Measurements from ENCODE around the gene FOXN4.
A peak's percentile ranks its signal among the peaks of the same experiment; 100 is the strongest.

The FOXN4 gene

GRCh38 chr12:109278912-109279311, 30.2 kb downstream of the FOXN4 start:
- no peak for DNase-seq (ENCODE audit: low read depth)

DNA sequence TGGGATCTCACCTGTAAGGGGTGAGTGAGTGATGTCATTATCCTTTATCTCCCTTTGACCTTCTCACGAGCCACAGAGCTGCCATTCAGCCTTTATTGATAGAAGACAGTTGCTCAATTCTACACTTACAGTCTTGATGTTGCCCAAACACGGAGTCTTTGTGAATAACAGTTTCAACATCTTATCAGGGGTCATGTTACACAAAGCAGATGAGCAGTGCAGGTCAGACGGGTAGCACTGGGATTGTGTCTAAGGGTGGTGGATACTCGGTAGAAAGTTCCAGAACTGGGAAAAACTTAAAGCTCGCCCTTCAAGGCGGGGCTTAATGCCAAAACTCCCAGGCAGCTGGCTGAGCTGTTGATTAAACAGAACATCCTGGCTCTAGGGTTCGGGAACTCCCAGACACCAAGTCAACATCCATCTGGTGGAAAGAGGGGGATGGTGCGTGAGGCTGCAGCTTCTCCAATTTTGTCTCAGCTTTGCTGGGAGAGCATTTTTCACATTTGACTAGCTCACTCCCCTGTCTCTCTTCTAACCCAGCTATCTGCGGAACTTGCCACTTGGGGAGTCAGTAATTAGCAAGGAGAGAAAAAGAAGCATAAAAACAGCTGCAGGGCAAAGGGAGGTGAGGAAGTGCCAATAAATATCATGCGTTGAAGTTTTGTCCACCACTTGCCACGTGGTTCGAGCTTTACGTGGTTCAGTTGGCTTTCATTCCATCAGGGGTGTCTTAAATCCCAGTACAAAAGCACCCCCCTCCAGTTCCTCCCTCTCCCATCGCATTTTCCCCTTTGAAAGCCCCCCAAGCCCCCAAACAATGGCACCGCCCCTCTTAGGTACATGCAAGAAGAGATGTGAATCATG, 31.0 kb downstream of the FOXN4 start:
- DNase-seq (ENCODE audit: low read depth) = no peak

DNA sequence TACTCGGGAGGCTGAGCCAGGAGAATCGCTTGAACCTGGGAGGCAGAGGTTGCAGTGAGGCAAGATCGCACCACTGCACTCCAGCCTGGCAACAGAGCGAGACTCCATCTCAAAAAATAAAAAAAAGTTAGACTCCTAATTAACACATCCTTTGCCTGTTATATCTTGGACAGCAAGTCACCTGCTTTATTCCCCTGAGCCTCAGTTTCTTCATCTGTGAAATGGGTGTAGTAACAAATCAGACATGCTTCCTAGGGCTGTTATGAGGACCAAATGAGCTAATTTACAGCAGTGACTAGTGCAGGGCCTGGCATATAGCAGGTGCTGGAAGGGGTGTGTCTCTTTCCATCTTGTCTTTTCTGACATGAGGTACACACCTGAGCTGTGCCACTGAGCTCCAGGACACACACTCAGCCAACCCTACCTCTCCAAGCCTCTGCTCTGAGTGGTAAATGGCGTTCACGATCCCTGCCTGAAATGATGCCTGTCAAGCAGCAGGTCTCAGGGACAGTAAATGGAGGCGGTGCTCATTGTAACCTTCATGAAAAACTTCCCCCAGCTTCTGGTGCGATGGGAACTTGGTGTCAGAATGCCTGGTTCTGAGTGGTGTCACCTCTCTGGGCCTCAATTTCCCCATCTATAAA, 31.7 kb downstream of the FOXN4 start:
- DNase-seq (ENCODE audit: low read depth) = no peak

DNA sequence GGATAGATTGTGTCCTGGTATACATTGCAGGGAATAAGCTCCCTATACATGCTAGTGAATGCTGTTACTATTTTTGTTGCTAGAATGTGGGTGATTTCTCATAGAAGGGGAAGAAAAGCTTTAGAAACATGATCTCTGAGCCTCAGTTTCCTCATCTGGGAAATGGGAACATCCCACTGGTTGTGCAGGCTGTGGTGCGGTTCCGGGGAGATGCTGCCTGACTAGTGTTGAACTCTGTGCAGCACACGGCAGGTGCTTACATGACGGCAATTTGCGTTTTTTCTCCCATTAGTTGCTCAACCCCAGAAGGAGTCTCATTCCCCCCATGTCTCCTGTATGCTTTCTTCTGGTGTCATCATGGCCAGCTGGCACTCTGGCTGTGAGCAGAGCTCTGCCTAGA, 32.9 kb downstream of the FOXN4 start:
- no peak for DNase-seq (ENCODE audit: low read depth)

GRCh38 chr12:109275173-109275572, 33.9 kb downstream of the FOXN4 start:
- DNase-seq (ENCODE audit: low read depth) = no peak

GRCh38 chr12:109274381-109274780, 34.7 kb downstream of the FOXN4 start:
- DNase-seq (ENCODE audit: low read depth) = no peak

GRCh38 chr12:109273354-109273753, 35.7 kb downstream of the FOXN4 start:
- DNase-seq (ENCODE audit: low read depth) = no peak

DNA sequence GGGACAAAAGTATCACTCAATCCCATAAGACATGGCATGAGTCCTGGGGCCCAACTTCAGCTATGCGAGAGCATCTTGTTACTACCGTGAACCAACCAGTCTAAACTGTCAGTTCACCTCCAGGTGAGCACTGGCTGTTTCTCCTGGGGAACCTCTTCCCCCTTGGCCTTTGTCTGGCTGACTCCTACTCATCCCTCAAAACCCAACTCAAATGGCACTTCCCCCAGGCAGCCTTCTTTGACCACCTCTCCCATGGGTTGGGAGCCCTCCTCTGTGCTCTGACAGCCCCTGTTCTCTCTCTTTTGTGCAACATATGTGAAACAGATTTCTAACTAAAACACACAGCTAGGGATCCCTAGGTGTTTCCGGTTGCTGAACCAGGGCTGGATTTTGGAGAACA, 37.7 kb downstream of the FOXN4 start:
- DNase-seq (ENCODE audit: low read depth) = no peak

DNA sequence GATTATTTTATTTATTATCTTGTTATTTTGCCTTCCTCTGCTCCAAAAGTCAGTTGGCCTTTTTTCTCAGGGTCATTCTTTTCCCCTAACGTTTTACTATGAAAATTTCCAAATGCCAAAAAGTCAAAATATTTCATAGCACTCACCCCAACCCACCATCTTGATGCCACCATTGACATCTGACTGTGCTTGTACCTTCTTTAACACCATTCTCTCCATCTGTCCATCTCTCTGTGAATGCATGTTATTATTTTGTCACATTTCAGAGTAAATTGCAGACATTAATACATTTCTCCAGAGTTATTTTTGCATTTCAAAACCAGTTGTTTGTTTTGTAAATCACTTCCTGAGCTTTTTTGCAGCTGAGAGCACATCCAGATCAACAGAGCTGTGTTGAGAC, 38.6 kb downstream of the FOXN4 start:
- DNase-seq (ENCODE audit: low read depth) = no peak

DNA sequence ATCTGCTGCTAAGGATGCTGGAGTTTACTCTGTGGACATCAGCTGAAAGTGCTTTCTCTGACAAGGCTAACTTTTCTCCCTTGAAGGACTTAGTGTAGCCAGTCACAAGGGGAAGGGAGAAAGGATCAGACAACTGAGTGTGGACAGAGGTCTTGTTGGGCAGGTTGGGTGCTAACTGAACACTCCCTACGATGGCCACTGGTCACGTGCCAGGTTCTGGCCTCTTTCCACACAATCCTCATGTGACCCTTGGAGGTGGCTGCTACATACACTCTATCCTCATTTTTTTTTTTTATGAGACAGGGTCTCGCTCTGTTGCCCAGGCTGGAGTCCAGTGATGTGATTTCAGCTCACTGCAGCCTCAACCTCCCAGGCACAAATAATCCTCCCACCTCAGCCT, 39.7 kb downstream of the FOXN4 start:
- no peak for DNase-seq (ENCODE audit: low read depth)

DNA sequence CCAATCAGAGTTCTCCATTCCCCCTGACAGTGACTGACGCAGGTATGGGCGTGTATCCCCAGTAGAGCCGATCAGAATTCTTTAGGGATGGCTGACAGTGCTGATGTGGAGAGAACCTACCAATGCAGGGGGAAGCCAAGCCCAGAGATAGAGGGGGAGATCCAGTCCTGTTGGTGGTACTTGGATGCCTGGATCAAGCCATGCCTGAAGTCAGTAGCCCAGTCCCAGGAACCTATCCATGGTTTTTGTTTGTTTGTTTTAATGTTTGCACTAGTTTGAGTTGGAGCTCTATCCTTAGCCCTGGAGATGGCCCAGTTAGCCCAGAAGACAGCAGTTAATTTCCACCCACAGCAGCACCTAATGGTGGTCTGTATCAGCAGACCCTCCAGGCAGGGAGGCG, 40.2 kb downstream of the FOXN4 start:
- DNase-seq (ENCODE audit: low read depth) = no peak

GRCh38 chr12:109267361-109267760, 41.7 kb downstream of the FOXN4 start:
- no peak for DNase-seq (ENCODE audit: low read depth)

DNA sequence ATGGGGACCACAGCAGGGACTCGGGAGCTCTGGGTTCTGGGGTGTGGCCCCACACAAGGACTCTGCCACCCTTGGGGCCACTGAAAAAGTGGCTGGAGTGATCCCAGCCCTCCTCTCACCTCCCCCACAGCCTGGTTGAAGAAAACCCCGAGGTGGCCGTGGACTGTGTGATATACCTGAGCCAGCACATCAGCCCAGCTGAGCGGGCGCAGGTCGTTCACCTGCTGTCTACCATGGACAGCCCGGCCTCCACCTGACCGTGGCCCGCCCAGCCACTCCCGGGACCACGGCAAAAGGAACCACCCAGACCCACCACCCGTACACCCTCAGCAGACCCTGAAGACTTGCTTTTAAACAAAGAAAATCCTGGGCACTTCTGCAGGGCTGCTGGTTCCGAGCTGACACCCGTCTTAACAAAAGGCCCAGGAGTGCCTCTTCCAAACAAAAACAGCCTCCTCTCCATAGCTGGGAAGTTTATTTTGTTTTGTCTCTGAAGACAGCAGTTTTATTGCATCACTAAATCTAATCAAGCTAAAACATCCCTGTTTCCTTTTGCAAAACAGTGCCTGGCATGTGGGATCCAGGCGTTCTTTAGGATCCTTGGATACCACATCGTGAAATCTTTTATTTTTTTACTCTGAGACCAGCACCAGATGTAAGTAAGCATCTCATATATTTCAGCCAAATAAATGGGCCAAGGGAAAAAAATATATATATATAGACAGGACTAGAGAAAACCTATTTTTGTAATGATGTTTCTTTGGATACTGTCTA, 42.8 kb downstream of the FOXN4 start:
- peak; percentile 8 for DNase-seq (ENCODE audit: low read depth)

DNA sequence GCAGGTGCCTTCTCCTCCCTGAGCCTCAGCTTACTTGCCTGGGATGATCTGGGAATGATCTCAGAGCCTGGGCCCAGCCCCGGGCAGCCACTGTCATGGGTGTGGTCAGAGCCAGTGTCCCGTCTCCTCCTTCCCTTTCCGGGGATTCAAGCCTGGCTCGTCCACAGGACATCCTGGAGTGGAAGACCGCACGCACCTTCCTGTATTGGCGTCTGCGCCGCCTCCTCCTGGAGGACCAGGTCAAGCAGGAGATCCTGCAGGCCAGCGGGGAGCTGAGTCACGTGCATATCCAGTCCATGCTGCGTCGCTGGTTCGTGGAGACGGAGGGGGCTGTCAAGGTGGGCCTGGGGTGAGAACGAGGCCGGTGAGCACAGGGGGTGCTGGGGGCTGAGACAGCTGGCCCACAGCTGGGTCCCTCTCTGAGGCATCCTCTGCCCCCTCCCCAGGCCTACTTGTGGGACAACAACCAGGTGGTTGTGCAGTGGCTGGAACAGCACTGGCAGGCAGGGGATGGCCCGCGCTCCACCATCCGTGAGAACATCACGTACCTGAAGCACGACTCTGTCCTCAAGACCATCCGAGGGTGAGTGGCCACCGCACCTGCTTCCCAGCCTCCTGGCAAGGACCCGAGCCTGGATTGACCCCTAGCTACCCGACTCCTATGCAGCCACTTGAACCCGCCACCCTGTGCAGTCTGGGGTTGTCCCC, 44.0 kb downstream of the FOXN4 start:
- DNase-seq (ENCODE audit: low read depth) = no peak

DNA sequence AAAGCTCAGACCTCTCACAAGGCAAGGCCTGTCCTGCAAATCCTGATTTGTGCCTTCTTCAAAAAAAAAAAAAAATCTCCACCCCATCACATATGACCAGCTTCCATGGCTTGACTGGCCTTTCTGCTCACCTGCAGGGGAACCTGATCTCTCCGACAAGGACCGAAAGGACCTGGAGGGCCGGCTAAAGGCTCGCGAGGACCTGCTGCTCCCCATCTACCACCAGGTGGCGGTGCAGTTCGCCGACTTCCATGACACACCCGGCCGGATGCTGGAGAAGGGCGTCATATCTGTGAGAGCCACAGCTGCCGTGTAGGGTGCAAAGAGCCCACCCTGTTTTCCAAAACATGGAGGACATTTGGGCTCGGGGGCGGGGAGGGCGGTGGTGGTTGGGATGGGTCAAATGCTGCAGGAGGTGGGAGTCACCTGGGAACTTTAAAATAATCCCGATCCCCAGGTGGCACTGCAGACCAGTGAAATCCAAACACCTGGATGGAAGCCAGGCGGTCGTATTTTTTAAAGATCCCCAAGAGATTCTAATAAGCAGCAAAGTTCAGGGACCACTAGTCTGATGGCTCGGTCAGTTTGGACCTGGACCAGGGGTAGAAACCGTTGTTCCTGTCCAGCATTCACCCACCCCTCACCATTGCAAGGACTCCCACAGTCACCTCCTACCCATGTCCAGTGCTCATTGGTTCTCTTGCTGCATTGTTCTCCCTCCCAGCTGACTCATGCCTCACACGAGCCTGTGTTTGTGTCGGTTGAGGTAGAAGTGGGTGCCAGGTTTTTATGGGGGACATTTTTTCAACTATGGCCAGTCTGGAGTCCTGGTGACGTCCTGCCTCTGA, 44.8 kb downstream of the FOXN4 start:
- no peak for DNase-seq (ENCODE audit: low read depth)

- no peak for DNase-seq (ENCODE audit: low read depth)
These were observed 45.6 kb downstream of the FOXN4 start for GRCh38 chr12:109263439-109263838.

DNA sequence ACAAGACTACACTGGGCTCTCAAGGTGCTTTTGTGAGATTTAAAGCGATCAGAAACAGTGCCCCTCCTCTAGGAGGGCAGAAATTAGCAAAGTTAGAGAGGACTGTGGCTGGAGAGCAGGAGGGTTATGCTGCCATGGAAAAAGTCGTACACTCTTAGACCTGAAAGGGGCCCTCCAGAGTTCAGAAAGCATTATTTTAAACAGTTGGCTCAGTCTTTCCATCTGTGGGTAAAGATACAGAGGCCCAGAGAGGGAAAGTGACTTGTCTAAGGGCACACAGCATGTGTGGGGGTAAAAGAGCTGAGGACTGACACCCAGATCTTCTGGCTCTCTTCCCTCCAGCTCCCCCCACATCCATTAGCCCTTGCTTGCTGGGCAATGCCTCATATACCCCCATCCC, 47.1 kb downstream of the FOXN4 start:
- no peak for DNase-seq (ENCODE audit: low read depth)

DNA sequence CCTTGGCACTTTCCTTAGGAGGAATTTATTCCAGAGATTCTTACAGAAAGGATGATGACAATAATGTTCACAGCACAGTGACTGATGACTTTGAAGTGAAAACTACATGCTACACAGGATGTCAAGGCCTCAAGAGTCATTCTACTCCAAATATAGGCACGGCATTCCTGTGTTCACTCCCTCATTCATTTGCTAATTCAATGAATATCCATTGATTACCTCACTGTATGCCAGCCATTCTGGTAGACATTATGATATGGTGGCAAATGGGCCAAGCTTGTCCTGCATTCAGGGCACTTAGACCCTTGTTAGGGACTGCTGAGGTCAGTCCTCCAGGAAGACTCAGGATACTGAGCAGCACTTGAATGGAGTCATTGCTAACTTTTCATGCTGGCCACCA, 48.0 kb downstream of the FOXN4 start:
- DNase-seq (ENCODE audit: low read depth) = no peak

- no peak for DNase-seq (ENCODE audit: low read depth)
These were observed 49.6 kb downstream of the FOXN4 start for GRCh38 chr12:109259545-109259895.

GRCh38 chr12:109258607-109259544, 50.2 kb downstream of the FOXN4 start:
- DNase-seq (ENCODE audit: low read depth) = no peak

All from GM04503 (cell line).